Measurements from ENCODE around the gene DNAJC17. TPM values are rescaled to one million over a fixed set of nuclear protein-coding genes. Genes with fewer than 3 reads are reported as not detected.

Gene DNAJC17
- total RNA-seq, 1 experiment from 2014 or later: 36.1 TPM

- ATAC-seq: no peak
- Histone ChIP-seq H3K79me2 (ENCODE audit: insufficient read depth, low read length) (peaks cover 17% of the 10 kb centered on the region), H3K9ac (ENCODE audit: low read length) (no peak overlapping the region), H3K27me3 (ENCODE audit: insufficient read depth, low read length) (no peaks in the 10 kb centered on the region), H3K9me2 (ENCODE audit: insufficient read depth) (no peaks in the 10 kb centered on the region), H3K4me2 (ENCODE audit: low read length) (no peak overlapping the region), H4K20me1 (ENCODE audit: insufficient read depth) (no peaks in the 10 kb centered on the region), H3K4me1 (ENCODE audit: control insufficient read depth in 1 of 2, insufficient read depth in 2 of 2, low read length in 2 of 2) (no peaks in the 10 kb centered on the region), H3K4me3 (replicated peaks in 1 of 2; ENCODE audit: low read depth in 1 of 2, low read length in 2 of 2) (no peak overlapping the region), H3K9me3 (ENCODE audit: control insufficient read depth in 1 of 2, insufficient read depth in 1 of 2, low read depth in 1 of 2, low read length in 2 of 2) (no peaks in the 10 kb centered on the region), H3K27ac (ENCODE audit: low read depth, low read length) (no peak overlapping the region), H2AFZ (ENCODE audit: low read depth, low read length, poor library complexity, severe bottlenecking) (no peak overlapping the region), H3K36me3 (ENCODE audit: control insufficient read depth in 1 of 2, insufficient read depth in 2 of 2, low read length in 2 of 2) (peaks cover 19 to 23% of the 10 kb centered on the region in 2 experiments; a peak in 3 of 4 replicates)
- CTCF ChIA-PET: interaction anchor here (0.7 to 2.0 kb wide), 5 partner anchors 13 to 146 kb away, joined by 3 to 12 read pairs (median 6); partner anchors contain the start of gene VPS18
- TF ChIP-seq EZH2 (IDR thresholded peaks at IDR 0.05) (no peak), ZNF274 (IDR thresholded peaks at IDR 0.05; ENCODE audit: low read depth, low read length) (no peak), MAX (IDR thresholded peaks at IDR 0.05) (no peak), EZH2phosphoT487 (IDR thresholded peaks at IDR 0.05; ENCODE audit: borderline replicate concordance) (no peak), JUND (IDR thresholded peaks at IDR 0.05) (no peak), TCF7L2 (IDR thresholded peaks at IDR 0.05; ENCODE audit: borderline replicate concordance, extremely low read depth, insufficient read depth, insufficient read length) (no peak), SP1 (IDR thresholded peaks at IDR 0.05; ENCODE audit: low read depth) (no peak), FOSL1 (IDR thresholded peaks at IDR 0.05; ENCODE audit: low read depth) (no peak), POLR2A (IDR thresholded peaks at IDR 0.05; ENCODE audit: borderline replicate concordance, extremely low read depth, insufficient read depth, insufficient read length) (no peak), YY1 (IDR thresholded peaks at IDR 0.05; ENCODE audit: extremely low read depth, insufficient replicate concordance, low read depth, low read length) (no peak), POLR2AphosphoS5 (IDR thresholded peaks at IDR 0.05; ENCODE audit: low read depth, low read length) (no peak)
- POLR2A ChIA-PET: interaction anchor here (1.0 kb wide), 1 partner anchor 146 kb away, joined by 4 read pairs; the partner anchor contains the start of gene VPS18
- RAD21 ChIA-PET (ENCODE audit: low non-redundant PET in 1 of 2, low total read pairs in 2 of 2, uncharacterized antibody in 2 of 2, unreplicated experiment in 2 of 2): interaction anchor here in 1 of 2 experiments (1.1 kb wide), 1 partner anchor 29 kb away, joined by 3 read pairs; no protein-coding TSS in a partner anchor
- DNase-seq (ENCODE audit: low read depth, low spot score): no peak
- no TSS peak for BruUV-seq (replicated peaks)
- intact Hi-C loops (cut with micrococcal nuclease): no loop called here
Measured at GRCh38 chr15:40747685-40748631, 59.3 kb downstream of the DNAJC17 start.

Measured in HCT116 (cell line).